SK-N-SH (cell line): Measurements from ENCODE around the gene GBX2.

Source experiments
- CTCF ChIP-seq: fragments of 200-600 bp; sonication (generic); IDR thresholded peaks from 2 replicates; pipeline ENCODE4 v1.6.1; 2017; ENCODE audit warnings: antibody characterized with exemption, mild to moderate bottlenecking, moderate library complexity
- PBX3 ChIP-seq: IDR thresholded peaks from 2 replicates; pipeline ENCODE4; 2012
- POLR2AphosphoS5 ChIP-seq: IDR thresholded peaks from 2 replicates; pipeline ENCODE4 v1.6.1; 2012; ENCODE audit warnings: low read depth, low read length
- RAD21 ChIP-seq: IDR thresholded peaks from 2 replicates; pipeline ENCODE4 v1.6.1; 2012; ENCODE audit warnings: mild to moderate bottlenecking, low read length
- SIN3A ChIP-seq: IDR thresholded peaks from 2 replicates; pipeline ENCODE4 v1.6.1; 2012; ENCODE audit warnings: low read depth, mild to moderate bottlenecking, low read length, moderate library complexity, borderline replicate concordance
- USF1 ChIP-seq: IDR thresholded peaks from 2 replicates; pipeline ENCODE4 v1.4.0; 2012; ENCODE audit warnings: low read depth, borderline replicate concordance
- TF ChIP-seq, protein P1 (sequence below): IDR thresholded peaks from 2 replicates; pipeline ENCODE4 v1.6.1; 2012; ENCODE audit warnings: mild to moderate bottlenecking, low read depth, low read length, moderate library complexity
- TF ChIP-seq, protein P2 (sequence below): IDR thresholded peaks from 2 replicates; pipeline ENCODE4 v1.4.0; 2012; ENCODE audit warnings: low read depth, borderline replicate concordance

GRCh38 chr2:236168110-236169080 lies at the start of gene GBX2:
- TF ChIP-seq CTCF, result no peak
- peak; percentile 91 for TF ChIP-seq USF1
- TF ChIP-seq, protein P1, sequence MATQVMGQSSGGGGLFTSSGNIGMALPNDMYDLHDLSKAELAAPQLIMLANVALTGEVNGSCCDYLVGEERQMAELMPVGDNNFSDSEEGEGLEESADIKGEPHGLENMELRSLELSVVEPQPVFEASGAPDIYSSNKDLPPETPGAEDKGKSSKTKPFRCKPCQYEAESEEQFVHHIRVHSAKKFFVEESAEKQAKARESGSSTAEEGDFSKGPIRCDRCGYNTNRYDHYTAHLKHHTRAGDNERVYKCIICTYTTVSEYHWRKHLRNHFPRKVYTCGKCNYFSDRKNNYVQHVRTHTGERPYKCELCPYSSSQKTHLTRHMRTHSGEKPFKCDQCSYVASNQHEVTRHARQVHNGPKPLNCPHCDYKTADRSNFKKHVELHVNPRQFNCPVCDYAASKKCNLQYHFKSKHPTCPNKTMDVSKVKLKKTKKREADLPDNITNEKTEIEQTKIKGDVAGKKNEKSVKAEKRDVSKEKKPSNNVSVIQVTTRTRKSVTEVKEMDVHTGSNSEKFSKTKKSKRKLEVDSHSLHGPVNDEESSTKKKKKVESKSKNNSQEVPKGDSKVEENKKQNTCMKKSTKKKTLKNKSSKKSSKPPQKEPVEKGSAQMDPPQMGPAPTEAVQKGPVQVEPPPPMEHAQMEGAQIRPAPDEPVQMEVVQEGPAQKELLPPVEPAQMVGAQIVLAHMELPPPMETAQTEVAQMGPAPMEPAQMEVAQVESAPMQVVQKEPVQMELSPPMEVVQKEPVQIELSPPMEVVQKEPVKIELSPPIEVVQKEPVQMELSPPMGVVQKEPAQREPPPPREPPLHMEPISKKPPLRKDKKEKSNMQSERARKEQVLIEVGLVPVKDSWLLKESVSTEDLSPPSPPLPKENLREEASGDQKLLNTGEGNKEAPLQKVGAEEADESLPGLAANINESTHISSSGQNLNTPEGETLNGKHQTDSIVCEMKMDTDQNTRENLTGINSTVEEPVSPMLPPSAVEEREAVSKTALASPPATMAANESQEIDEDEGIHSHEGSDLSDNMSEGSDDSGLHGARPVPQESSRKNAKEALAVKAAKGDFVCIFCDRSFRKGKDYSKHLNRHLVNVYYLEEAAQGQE, result no peak
- TF ChIP-seq POLR2AphosphoS5, result no peak
- no peak for TF ChIP-seq PBX3
- no peak for TF ChIP-seq SIN3A
- no peak for TF ChIP-seq RAD21
- TF ChIP-seq, protein P2, sequence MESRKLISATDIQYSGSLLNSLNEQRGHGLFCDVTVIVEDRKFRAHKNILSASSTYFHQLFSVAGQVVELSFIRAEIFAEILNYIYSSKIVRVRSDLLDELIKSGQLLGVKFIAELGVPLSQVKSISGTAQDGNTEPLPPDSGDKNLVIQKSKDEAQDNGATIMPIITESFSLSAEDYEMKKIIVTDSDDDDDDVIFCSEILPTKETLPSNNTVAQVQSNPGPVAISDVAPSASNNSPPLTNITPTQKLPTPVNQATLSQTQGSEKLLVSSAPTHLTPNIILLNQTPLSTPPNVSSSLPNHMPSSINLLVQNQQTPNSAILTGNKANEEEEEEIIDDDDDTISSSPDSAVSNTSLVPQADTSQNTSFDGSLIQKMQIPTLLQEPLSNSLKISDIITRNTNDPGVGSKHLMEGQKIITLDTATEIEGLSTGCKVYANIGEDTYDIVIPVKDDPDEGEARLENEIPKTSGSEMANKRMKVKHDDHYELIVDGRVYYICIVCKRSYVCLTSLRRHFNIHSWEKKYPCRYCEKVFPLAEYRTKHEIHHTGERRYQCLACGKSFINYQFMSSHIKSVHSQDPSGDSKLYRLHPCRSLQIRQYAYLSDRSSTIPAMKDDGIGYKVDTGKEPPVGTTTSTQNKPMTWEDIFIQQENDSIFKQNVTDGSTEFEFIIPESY, result no peak
